ENCODE measurements around the gene RRN3.

- peak in 1 of 6 experiments; percentile 24 for TF ChIP-seq CTCF (IDR thresholded peaks at IDR 0.05)
- TF ChIP-seq POLR2A (IDR thresholded peaks at IDR 0.05): peak in 3 of 4 donors; percentile 56 to 78 (median 76)
These were observed at the start of gene RRN3 for GRCh38 chr16:15093955-15094827.

Measured in esophagus squamous epithelium (tissue), 4 donors.